ENCODE data around the gene SLC30A2. TPM values are rescaled to one million over a fixed set of nuclear protein-coding genes. Genes with fewer than 3 reads are reported as not detected.
A peak's percentile ranks its signal among the peaks of the same experiment; 100 is the strongest.

Gene SLC30A2
- total and polyA plus RNA-seq, 4 donors, result 0.02 to 0.51 (median 0.24) TPM

DNA sequence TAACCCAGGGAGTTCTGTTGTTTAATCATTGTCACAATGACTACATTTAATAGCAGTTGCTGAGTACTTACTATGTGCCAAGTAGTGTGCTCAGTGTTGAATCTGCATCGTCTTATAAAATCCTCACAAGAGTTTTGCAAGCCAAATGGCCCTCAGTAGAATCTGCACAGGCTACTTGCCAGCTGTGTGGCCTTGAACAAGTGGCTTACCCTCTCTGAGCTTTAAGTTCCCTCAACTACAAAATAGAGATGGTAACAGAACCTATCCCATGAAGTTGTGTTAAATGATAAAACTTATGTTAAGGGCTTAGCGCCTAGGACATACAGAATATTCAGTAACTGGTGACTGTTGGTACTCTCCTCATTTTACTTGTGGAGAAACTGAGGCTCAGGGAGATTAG lies 9.1 kb upstream of the SLC30A2 start:
- DNase-seq (no peak), ATAC-seq (ENCODE audit: insufficient read depth, low FRiP score) (no peak)
- no peak overlapping the region for H3K4me3 ChIP-seq
- H3K9ac ChIP-seq (ENCODE audit: insufficient read depth in 1 of 2, low read length in 2 of 2), result no peak overlapping the region
- H3K27ac ChIP-seq (ENCODE audit: low read depth in 1 of 2, low read length in 1 of 2), result no peak overlapping the region
- peaks cover 0 to 3% (median 0%) of the 10 kb centered on the region in 4 donors for H3K9me3 ChIP-seq (ENCODE audit: control insufficient read depth in 4 of 4, insufficient read depth in 3 of 4, low read length in 3 of 4)
- 87 to 91% methylated on average over 2 of the region's 2 CpGs for WGBS, 2 donors
- peaks cover 0 to 5% (median 3%) of the 10 kb centered on the region in 3 donors for H3K27me3 ChIP-seq (ENCODE audit: control insufficient read depth in 3 of 3, insufficient read depth in 3 of 3, low read length in 2 of 3)
- H3K4me1 ChIP-seq (ENCODE audit: control insufficient read depth in 5 of 5, insufficient read depth in 5 of 5, low read length in 5 of 5), result peaks cover 0 to 4% (median 0%) of the 10 kb centered on the region in 5 donors
- TF ChIP-seq, protein P1, sequence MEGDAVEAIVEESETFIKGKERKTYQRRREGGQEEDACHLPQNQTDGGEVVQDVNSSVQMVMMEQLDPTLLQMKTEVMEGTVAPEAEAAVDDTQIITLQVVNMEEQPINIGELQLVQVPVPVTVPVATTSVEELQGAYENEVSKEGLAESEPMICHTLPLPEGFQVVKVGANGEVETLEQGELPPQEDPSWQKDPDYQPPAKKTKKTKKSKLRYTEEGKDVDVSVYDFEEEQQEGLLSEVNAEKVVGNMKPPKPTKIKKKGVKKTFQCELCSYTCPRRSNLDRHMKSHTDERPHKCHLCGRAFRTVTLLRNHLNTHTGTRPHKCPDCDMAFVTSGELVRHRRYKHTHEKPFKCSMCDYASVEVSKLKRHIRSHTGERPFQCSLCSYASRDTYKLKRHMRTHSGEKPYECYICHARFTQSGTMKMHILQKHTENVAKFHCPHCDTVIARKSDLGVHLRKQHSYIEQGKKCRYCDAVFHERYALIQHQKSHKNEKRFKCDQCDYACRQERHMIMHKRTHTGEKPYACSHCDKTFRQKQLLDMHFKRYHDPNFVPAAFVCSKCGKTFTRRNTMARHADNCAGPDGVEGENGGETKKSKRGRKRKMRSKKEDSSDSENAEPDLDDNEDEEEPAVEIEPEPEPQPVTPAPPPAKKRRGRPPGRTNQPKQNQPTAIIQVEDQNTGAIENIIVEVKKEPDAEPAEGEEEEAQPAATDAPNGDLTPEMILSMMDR (IDR thresholded peaks at IDR 0.05; ENCODE audit: control extremely low read depth, extremely low read depth), result no peak
- H3K36me3 ChIP-seq (ENCODE audit: control insufficient read depth in 4 of 4, insufficient read depth in 4 of 4, low read length in 4 of 4), result peaks cover 0 to 18% (median 0%) of the 10 kb centered on the region in 4 donors

DNA sequence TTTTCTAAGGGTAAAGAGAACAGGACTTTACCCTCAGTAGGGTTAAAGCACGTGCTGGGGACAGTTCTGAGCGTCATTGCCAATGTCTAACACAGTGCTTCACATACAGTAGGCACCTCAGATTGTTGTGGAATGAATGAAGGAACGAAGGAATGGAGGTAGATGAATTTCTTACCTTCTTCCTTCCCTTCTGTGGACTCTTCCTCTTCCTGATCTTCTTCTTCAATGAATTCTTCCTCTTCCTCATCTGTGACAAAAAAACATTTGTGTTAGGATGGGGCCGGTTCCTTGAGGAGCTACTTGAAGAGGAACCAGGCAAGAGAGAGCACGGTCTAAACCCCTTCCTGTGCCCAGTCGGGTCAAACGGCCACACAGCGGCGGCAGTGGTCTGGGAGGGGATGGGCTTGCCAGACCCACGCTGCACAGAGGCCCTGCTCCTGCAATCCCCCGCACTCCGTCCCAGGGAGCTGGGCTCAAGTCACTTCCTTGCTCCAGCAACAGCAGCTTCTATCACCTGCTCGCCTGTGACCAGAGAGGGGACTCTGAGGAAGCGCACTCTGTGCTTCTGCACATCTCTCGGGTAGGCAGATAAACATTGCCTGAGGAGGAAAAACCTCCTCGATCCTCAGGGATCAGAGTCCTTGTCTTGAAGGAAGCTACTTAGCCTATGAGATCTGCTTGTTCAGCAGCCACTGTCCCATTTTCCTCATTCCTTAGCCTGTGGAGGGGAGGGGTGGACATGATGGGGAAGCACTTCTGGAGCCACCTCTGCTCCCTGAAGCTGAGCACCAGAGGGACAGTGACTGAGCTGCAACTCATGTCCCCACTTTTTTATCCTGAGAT lies 8.0 kb upstream of the SLC30A2 start:
- DNase-seq (no peak), ATAC-seq (ENCODE audit: insufficient read depth, low FRiP score) (no peak)
- H3K9me3 ChIP-seq (ENCODE audit: control insufficient read depth in 4 of 4, insufficient read depth in 3 of 4, low read length in 3 of 4), result peaks cover 0 to 3% (median 0%) of the 10 kb centered on the region in 4 donors
- H3K4me3 ChIP-seq, result no peak overlapping the region
- peaks cover 0 to 13% (median 0%) of the 10 kb centered on the region in 4 donors for H3K36me3 ChIP-seq (ENCODE audit: control insufficient read depth in 4 of 4, insufficient read depth in 4 of 4, low read length in 4 of 4)
- H3K9ac ChIP-seq (ENCODE audit: insufficient read depth in 1 of 2, low read length in 2 of 2), result no peak overlapping the region
- no peak overlapping the region for H3K27ac ChIP-seq (ENCODE audit: low read depth in 1 of 2, low read length in 1 of 2)
- 34% methylated on average over 16 of the region's 16 CpGs for WGBS, 2 donors
- H3K4me1 ChIP-seq (ENCODE audit: control insufficient read depth in 5 of 5, insufficient read depth in 5 of 5, low read length in 5 of 5), result no peaks in the 10 kb centered on the region
- TF ChIP-seq, protein P1 (IDR thresholded peaks at IDR 0.05; ENCODE audit: control extremely low read depth, extremely low read depth), result no peak
- H3K27me3 ChIP-seq (ENCODE audit: control insufficient read depth in 3 of 3, insufficient read depth in 3 of 3, low read length in 2 of 3), result peaks cover 0 to 5% (median 3%) of the 10 kb centered on the region in 3 donors

DNA sequence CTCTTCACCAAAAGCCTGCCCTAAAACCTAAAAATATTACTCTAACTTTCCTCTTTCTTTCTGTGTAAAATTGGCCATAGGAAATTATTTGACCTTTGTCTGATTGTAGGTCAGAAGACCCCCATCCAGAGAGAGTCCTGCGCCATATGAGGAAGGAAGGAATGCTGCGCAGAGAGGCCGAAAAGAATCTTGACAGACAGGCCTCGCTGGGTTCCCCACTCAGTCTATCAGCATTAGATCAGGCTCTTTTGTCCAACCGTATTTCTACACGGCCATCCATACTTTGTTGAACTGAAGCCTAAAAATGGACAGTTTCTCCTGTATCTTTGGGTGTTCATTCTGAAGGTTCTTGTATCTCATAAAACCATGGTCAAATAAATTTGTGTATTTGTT lies 4.3 kb upstream of the SLC30A2 start:
- H3K9ac ChIP-seq (ENCODE audit: insufficient read depth in 1 of 2, low read length in 2 of 2), result no peak overlapping the region
- H3K9me3 ChIP-seq (ENCODE audit: control insufficient read depth in 4 of 4, insufficient read depth in 3 of 4, low read length in 3 of 4), result peaks cover 0 to 1% (median 0%) of the 10 kb centered on the region in 4 donors
- H3K36me3 ChIP-seq (ENCODE audit: control insufficient read depth in 4 of 4, insufficient read depth in 4 of 4, low read length in 4 of 4), result peaks cover 0 to 4% (median 0%) of the 10 kb centered on the region in 4 donors
- ATAC-seq (ENCODE audit: insufficient read depth, low FRiP score) (no peak), DNase-seq (no peak)
- WGBS, 2 donors, result 89% methylated on average over 6 of the region's 6 CpGs
- H3K4me3 ChIP-seq, result no peak overlapping the region
- H3K27me3 ChIP-seq (ENCODE audit: control insufficient read depth in 3 of 3, insufficient read depth in 3 of 3, low read length in 2 of 3), result peaks cover 0 to 29% (median 23%) of the 10 kb centered on the region in 3 donors
- peaks cover 0 to 8% (median 0%) of the 10 kb centered on the region in 5 donors for H3K4me1 ChIP-seq (ENCODE audit: control insufficient read depth in 5 of 5, insufficient read depth in 5 of 5, low read length in 5 of 5)
- TF ChIP-seq, protein P1 (IDR thresholded peaks at IDR 0.05; ENCODE audit: control extremely low read depth, extremely low read depth), result no peak
- peak overlapping the region in 1 of 2 donors; percentile 18 for H3K27ac ChIP-seq (ENCODE audit: low read depth in 1 of 2, low read length in 1 of 2)

All from lung (tissue), 12 donors.